RPMI7951 (cell line): ENCODE results near the gene CLDN22. TPM values are rescaled to one million over a fixed set of nuclear protein-coding genes. Genes with fewer than 3 reads are reported as not detected.

Source experiments
- DNase-seq: peaks from one replicate; pipeline ENCODE4 v3.0.0-alpha.2; 2012; ENCODE audit warnings: low read depth
- total RNA-seq: library from RNA; depleted of rRNA; stranded (reverse); fragments of >200 nt; shearing (Covaris generic); gene quantifications from 2 replicates; pipeline ENCODE4 v1.2.3, GENCODE V29; 2014; rRNA removed

CLDN22 gene
- not detected in 2 replicates for total RNA-seq

- no peak for DNase-seq
Observed at GRCh38 chr4:183320211-183321059, at the start of gene CLDN22. Gene CLDN22, minus strand, starts transcription at chr4:183320276. Its CDS starts 58 bp downstream, at chr4:183320218.

DNA sequence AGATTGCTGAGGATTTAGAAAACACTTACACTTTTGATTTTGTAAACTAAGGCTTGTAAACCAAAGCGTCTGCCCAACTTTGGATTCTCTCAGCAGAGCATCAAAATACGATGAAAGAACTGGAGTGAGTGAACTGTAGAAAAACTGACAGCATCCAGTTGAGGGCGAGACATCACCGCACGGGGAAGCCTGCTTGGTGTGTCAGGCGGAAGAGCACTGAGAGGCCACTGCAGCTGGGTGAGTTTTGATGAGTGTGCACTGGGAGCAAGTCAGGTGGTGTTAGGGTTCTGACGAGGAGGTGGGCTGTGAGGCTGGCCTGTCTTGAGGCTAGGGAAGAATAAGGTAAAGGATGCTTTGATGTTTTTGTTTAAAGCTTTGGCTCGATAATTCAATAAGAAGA lies 49.0 kb upstream of the CLDN22 start:
- DNase-seq, result no peak

DNA sequence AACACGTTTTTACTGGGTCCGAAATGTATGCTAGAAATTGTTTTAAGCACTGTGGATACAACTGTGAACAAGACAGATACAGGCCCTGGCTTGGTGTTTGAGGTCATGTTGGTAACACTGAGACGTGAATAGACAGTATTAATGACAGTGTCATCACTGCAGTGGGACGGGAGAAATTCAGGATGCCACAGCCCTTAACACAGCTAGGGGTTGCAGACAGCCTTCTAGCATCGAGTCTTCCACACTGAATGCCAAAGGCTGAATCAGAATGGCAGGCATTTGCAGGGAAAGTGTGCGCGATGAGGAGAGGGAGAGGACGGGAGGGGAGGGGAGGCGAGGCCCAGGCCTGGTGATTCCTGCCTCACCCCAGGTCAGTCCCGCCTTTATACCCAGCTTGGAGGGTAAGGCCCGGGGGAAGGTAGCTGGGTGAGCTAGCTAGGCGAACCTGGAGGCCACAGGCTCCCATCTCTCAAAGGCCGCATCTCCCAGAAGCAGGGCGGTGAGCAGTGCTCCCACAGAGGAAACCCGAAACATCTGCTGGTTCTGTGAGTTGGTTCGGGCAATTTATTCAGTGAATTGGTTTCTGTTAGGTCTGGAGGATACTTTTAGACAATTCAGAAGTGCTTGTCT lies 46.2 kb upstream of the CLDN22 start:
- DNase-seq, result no peak

DNA sequence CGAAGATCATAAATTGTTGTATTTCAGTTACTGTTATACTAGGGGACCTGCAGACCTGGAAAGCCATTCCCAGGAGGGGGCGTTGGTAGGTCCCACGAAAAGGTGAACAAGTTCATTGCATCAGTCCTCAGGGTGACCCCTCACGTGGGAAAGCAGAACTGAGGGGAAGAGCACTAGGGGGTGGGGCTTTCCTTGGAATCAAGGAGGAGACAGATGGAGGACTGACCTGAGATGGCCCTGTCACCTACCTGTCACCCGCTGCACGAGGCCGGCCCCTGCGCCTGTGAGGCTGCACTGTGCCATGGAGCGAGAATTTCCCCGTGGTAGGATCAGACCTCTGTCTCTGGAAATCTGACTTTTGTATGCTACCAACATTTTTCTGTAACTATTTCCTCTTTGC lies 43.9 kb upstream of the CLDN22 start:
- no peak for DNase-seq

- DNase-seq, result peak; percentile 4
Observed at GRCh38 chr4:183362916-183363542, 43.0 kb upstream of the CLDN22 start.

- peak; percentile 29 for DNase-seq
Observed at GRCh38 chr4:183362036-183362435, 42.0 kb upstream of the CLDN22 start.

DNA sequence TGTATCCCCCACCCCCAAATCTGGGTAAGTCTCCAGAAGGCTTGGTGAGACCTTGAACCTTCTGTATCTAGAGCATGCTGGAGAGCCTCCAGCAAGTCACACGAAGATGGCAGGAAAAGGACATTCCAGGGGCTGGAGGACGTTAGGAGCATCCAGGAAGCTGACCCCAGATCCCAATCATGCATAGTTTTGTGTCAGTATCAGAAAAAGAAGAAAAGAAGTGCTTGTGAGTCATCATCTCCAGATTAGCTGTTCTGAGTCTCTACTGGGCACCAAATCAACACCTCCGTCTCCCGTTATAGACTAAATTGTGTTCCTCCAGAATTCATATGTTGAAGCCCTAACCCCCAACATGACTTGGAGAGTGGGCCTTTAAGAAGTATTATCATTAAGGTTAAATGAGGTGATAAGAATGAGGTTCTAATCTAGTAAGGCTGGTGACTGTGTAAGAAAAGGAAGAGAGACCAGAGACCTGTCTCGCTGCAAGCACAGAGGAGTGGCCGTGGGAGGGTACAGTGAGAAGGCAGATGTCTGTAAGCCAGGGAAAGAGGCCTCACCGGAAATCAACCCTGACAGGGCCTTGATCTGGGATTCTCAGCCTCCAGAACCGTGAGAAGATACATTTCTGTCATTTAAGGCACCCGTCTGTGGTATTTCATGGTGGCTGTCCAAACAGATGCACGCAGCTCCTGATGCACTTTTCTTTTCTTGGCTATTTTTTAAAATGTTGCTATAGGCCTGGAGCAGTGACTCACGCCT lies 40.3 kb upstream of the CLDN22 start:
- DNase-seq, result peak; percentile 43

DNA sequence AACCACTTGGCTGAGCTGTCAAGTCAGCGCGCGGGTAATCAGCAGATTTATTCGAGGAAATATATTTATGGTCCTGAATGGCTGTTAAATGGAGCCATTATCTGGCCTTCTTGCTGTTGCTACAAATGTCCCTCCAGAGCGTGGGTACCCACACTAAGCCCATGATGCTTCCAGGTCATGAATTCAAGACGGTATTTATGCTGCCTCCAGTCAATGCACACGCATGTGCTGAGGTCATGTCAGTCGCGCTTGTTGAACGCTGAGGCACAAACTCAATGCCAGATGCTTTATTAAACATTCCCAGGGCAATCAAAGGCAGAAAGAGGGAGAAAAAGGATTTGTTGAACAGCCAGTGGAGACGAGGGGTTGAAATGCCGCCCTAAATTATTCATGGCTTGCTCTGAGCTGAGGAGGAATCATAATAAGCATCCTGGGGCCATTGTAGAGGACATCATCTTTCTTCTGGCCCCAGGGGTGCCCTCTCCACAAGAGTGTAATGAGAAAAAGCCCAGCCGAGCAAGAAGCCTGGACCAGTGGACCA lies 38.2 kb upstream of the CLDN22 start:
- no peak for DNase-seq

- DNase-seq, result no peak
Observed at GRCh38 chr4:183356931-183357675, 37.0 kb upstream of the CLDN22 start.

GRCh38 chr4:183356173-183356830 lies 36.2 kb upstream of the CLDN22 start:
- no peak for DNase-seq

DNA sequence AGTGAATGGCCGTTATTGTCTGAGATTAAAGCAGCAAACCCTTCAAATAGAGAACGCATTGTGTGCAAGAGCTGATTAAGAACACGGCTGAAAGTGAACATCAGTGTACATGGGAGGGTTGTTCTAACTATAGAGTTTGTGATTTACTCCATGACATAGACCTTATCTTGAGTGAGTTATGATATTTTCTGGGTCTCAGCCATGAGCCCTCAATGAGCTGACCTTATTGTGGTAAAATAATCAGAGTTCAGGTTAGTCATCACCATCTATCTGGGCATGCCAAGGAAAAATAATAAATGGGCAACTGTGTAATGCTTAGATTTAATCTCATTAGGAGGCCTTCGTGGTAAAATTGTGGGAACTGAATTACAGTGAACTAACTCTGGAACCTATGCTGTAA lies 35.3 kb upstream of the CLDN22 start:
- peak; percentile 73 for DNase-seq

GRCh38 chr4:183354219-183354618 lies 34.1 kb upstream of the CLDN22 start:
- DNase-seq, result no peak

DNA sequence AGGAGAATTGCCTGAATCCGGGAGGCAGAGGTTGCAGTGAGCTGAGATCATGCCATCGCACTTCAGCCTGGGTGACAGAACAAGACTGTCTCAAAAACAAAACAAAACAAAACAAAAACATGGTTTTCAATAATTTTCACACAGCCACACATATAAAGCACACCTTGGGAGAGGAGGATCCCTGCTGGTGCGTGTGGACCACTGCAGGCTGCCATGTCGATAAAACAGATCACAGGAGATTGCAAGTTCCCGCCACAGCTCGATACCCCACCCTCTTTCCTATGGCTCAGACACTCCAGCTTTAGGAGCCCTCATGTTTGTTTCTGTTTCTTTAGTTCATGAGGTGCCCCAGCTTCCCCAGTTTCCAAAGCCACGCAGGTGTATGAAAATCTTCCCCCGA lies 33.5 kb upstream of the CLDN22 start:
- no peak for DNase-seq

- DNase-seq, result no peak
Observed at GRCh38 chr4:183352546-183352945, 32.5 kb upstream of the CLDN22 start.

GRCh38 chr4:183350317-183351071 lies 30.4 kb upstream of the CLDN22 start:
- DNase-seq, result no peak

- peak; percentile 36 for DNase-seq
Observed at GRCh38 chr4:183349673-183350072, 29.6 kb upstream of the CLDN22 start.

GRCh38 chr4:183348706-183349659 lies 28.9 kb upstream of the CLDN22 start:
- peak; percentile 87 for DNase-seq

DNA sequence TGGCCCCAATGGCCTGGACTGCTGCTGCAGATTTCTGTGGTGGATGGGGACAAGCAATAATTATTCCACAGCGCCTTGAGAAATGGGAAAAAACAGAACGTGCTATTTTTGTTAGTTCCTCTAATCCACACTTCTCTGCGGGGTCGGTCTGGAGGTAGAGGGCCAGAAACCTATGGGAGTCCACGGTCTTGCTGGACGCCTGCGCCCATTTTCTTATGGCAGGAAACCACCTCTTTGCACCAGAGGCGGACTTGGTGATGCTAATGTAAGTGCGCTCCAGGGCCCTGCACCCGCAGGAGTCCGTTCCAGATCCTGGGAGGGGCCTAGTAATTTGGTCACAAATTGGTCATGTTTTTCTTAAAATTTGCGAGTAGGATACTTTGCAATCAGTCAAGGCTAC lies 28.1 kb upstream of the CLDN22 start:
- DNase-seq, result no peak

- DNase-seq, result no peak
Observed at GRCh38 chr4:183347566-183347965, 27.5 kb upstream of the CLDN22 start.
